Measurements from ENCODE around the gene COL4A2.
A peak's percentile ranks its signal among the peaks of the same experiment; 100 is the strongest.

Gene COL4A2

GRCh38 chr13:110503979-110504499 lies 197.0 kb downstream of the COL4A2 start:
- peak; percentile 32 to 82 for DNase-seq

- DNase-seq: no peak
Measured at GRCh38 chr13:110505594-110505993, 198.5 kb downstream of the COL4A2 start.

- no peak for DNase-seq
Measured at GRCh38 chr13:110506396-110506795, 199.3 kb downstream of the COL4A2 start.

GRCh38 chr13:110506859-110507566 lies 199.9 kb downstream of the COL4A2 start:
- no peak for DNase-seq

- peak; percentile 65 to 79 for DNase-seq
Measured at GRCh38 chr13:110507678-110508381, 200.7 kb downstream of the COL4A2 start.

- DNase-seq: peak; percentile 44 to 54
Measured at GRCh38 chr13:110509478-110509926, 202.4 kb downstream of the COL4A2 start.

- DNase-seq: no peak
Measured at GRCh38 chr13:110509971-110510786, 203.1 kb downstream of the COL4A2 start.

GRCh38 chr13:110511509-110512181 lies 204.6 kb downstream of the COL4A2 start:
- peak in 1 of 2 experiments; percentile 12 for DNase-seq

- DNase-seq: no peak
Measured at GRCh38 chr13:110512198-110512740, 205.2 kb downstream of the COL4A2 start.

GRCh38 chr13:110516500-110516899 lies 209.4 kb downstream of the COL4A2 start:
- DNase-seq: no peak

- DNase-seq: no peak
Measured at GRCh38 chr13:110517505-110518225, 210.6 kb downstream of the COL4A2 start.

- DNase-seq: no peak
Measured at GRCh38 chr13:110518226-110518525, 211.1 kb downstream of the COL4A2 start.

GRCh38 chr13:110518571-110518970 lies 211.5 kb downstream of the COL4A2 start:
- no peak for DNase-seq

- no peak for DNase-seq
Measured at GRCh38 chr13:110519046-110519445, 212.0 kb downstream of the COL4A2 start.

- no peak for DNase-seq
Measured at GRCh38 chr13:110519506-110519905, 212.4 kb downstream of the COL4A2 start.

GRCh38 chr13:110520431-110521295 lies 213.6 kb downstream of the COL4A2 start:
- no peak for DNase-seq

GRCh38 chr13:110521296-110521680 lies 214.2 kb downstream of the COL4A2 start:
- no peak for DNase-seq

GRCh38 chr13:110521946-110522345 lies 214.9 kb downstream of the COL4A2 start:
- no peak for DNase-seq

- DNase-seq: no peak
Measured at GRCh38 chr13:110522721-110523120, 215.6 kb downstream of the COL4A2 start.

GRCh38 chr13:110523180-110523579 lies 216.1 kb downstream of the COL4A2 start:
- DNase-seq: no peak

Data from SHP77 (cell line).